ENCODE measurements around the gene CPA5.
"Not testable (repeated sequence)": the region's sequence is repeated elsewhere in the genome, so short reads cannot be mapped to it uniquely, and the experiment has no call there.

Gene CPA5

GRCh38 chr7:130305433-130306042, 39.1 kb upstream of the CPA5 start:
- DNase-seq (ENCODE audit: low spot score): no peak
- POLR2A ChIA-PET (ENCODE audit: low non-redundant PET): no interaction called here
- H3K27ac ChIP-seq: no peak overlapping the region
- TF ChIP-seq CTCF (conservative IDR thresholded peaks at IDR 0.05; ENCODE audit: low read depth): no peak
- CTCF ChIA-PET: no interaction called here

GRCh38 chr7:130309986-130310385, 34.6 kb upstream of the CPA5 start:
- POLR2A ChIA-PET (ENCODE audit: low non-redundant PET): no interaction called here
- H3K27ac ChIP-seq: no peak overlapping the region
- CTCF ChIA-PET: no interaction called here
- no peak for DNase-seq (ENCODE audit: low spot score)
- no peak for TF ChIP-seq CTCF (conservative IDR thresholded peaks at IDR 0.05; ENCODE audit: low read depth)

- no peak for DNase-seq (ENCODE audit: low spot score)
- CTCF ChIA-PET: interaction anchor here (0.6 kb wide), 1 partner anchor 77 kb away, joined by 3 read pairs; no protein-coding TSS in a partner anchor
- no peak for TF ChIP-seq CTCF (conservative IDR thresholded peaks at IDR 0.05; ENCODE audit: low read depth)
- H3K27ac ChIP-seq: no peak overlapping the region
- POLR2A ChIA-PET (ENCODE audit: low non-redundant PET): no interaction called here
These were observed 30.3 kb upstream of the CPA5 start for GRCh38 chr7:130314305-130314704.

GRCh38 chr7:130319541-130319940, 25.1 kb upstream of the CPA5 start:
- TF ChIP-seq CTCF (conservative IDR thresholded peaks at IDR 0.05; ENCODE audit: low read depth): no peak
- DNase-seq (ENCODE audit: low spot score): no peak
- no peak overlapping the region for H3K27ac ChIP-seq
- ChIA-PET CTCF (no interaction called here), POLR2A (ENCODE audit: low non-redundant PET) (no interaction called here)

GRCh38 chr7:130321542-130322229, 22.9 kb upstream of the CPA5 start:
- DNase-seq (ENCODE audit: low spot score); H3K27ac ChIP-seq; CTCF ChIA-PET; POLR2A ChIA-PET (ENCODE audit: low non-redundant PET): not testable (repeated sequence)

- no peak for TF ChIP-seq CTCF (conservative IDR thresholded peaks at IDR 0.05; ENCODE audit: low read depth)
- no peak overlapping the region for H3K27ac ChIP-seq
- peak; percentile 3 for DNase-seq (ENCODE audit: low spot score)
- ChIA-PET POLR2A (ENCODE audit: low non-redundant PET) (no interaction called here), CTCF (no interaction called here)
These were observed 22.0 kb upstream of the CPA5 start for GRCh38 chr7:130322615-130323014.

GRCh38 chr7:130324306-130324943, 20.2 kb upstream of the CPA5 start:
- ChIA-PET CTCF (no interaction called here), POLR2A (ENCODE audit: low non-redundant PET) (no interaction called here)
- no peak for TF ChIP-seq CTCF (conservative IDR thresholded peaks at IDR 0.05; ENCODE audit: low read depth)
- DNase-seq (ENCODE audit: low spot score): no peak
- H3K27ac ChIP-seq: no peak overlapping the region
